Measurements from ENCODE around the gene MYH6.
"Not testable (repeated sequence)": the region's sequence is repeated elsewhere in the genome, so short reads cannot be mapped to it uniquely, and the experiment has no call there.

The MYH6 gene

GRCh38 chr14:23413681-23414080 is 5.6 kb upstream of the MYH6 start:
- DNase-seq, result no peak

- DNase-seq, result no peak
Measured at GRCh38 chr14:23411563-23412525, 3.8 kb upstream of the MYH6 start.

- no peak for DNase-seq
Measured at GRCh38 chr14:23409966-23410635, 2.0 kb upstream of the MYH6 start.

GRCh38 chr14:23409475-23409874 is 1.4 kb upstream of the MYH6 start:
- no peak for DNase-seq

GRCh38 chr14:23408307-23408630 is 196 bp upstream of the MYH6 start:
- DNase-seq, result no peak

GRCh38 chr14:23406725-23407355 is 1.2 kb downstream of the MYH6 start:
- no peak for DNase-seq

- no peak for DNase-seq
Measured at GRCh38 chr14:23406244-23406643, 1.8 kb downstream of the MYH6 start.

- no peak for DNase-seq
Measured at GRCh38 chr14:23405516-23406025, 2.5 kb downstream of the MYH6 start.

GRCh38 chr14:23405096-23405495 is 3.0 kb downstream of the MYH6 start:
- no peak for DNase-seq

GRCh38 chr14:23404331-23404900 is 3.7 kb downstream of the MYH6 start:
- no peak for DNase-seq

GRCh38 chr14:23403908-23404307 is 4.2 kb downstream of the MYH6 start:
- no peak for DNase-seq

- DNase-seq, result no peak
Measured at GRCh38 chr14:23403139-23403438, 5.0 kb downstream of the MYH6 start.

- DNase-seq, result no peak
Measured at GRCh38 chr14:23402296-23403138, 5.6 kb downstream of the MYH6 start.

- no peak for DNase-seq
Measured at GRCh38 chr14:23401291-23401690, 6.8 kb downstream of the MYH6 start.

GRCh38 chr14:23400496-23401149 is 7.5 kb downstream of the MYH6 start:
- not testable (repeated sequence) for DNase-seq

- no peak for DNase-seq
Measured at GRCh38 chr14:23399591-23399990, 8.5 kb downstream of the MYH6 start.

GRCh38 chr14:23399136-23399535 is 8.9 kb downstream of the MYH6 start:
- DNase-seq, result no peak

GRCh38 chr14:23398348-23398747 is 9.7 kb downstream of the MYH6 start:
- DNase-seq, result no peak

GRCh38 chr14:23396781-23397407 is 11.2 kb downstream of the MYH6 start:
- no peak for DNase-seq

GRCh38 chr14:23396126-23396525 is 11.9 kb downstream of the MYH6 start:
- DNase-seq, result no peak

GRCh38 chr14:23392613-23393012 is 15.5 kb downstream of the MYH6 start:
- DNase-seq, result no peak

Data from CD4-positive, alpha-beta T cell treated with Interleukin-17A for 1 hour (primary cell).